Endodermal cell (in vitro differentiated cells): ENCODE measurements around the gene HBE1. TPM values are rescaled to one million over a fixed set of nuclear protein-coding genes. Genes with fewer than 3 reads are reported as not detected.

Source experiments
- DNase-seq: peaks from one replicate; pipeline ENCODE4 v3.0.0-alpha.2; 2017
- H3K27ac ChIP-seq: 2 replicates; pipeline ENCODE4 v1.5.1; 2013; ENCODE audit warnings: mild to moderate bottlenecking, low read depth, low read length, moderate library complexity
- H3K27me3 ChIP-seq: 2 replicates; pipeline ENCODE4 v1.6.1; 2013; ENCODE audit warnings: mild to moderate bottlenecking, low read length, moderate library complexity; ENCODE audit not compliant: insufficient read depth, control insufficient read depth, poor library complexity, severe bottlenecking
- H3K36me3 ChIP-seq: 2 replicates; pipeline ENCODE4 v1.7.0; 2013; ENCODE audit warnings: mild to moderate bottlenecking, low read length, moderate library complexity; ENCODE audit not compliant: control insufficient read depth, insufficient read depth
- H3K4me1 ChIP-seq: one replicate; pipeline ENCODE4 v1.7.0; 2013; ENCODE audit warnings: low read length; ENCODE audit not compliant: control insufficient read depth, insufficient read depth
- H3K4me3 ChIP-seq: 2 replicates; pipeline ENCODE4 v1.5.1; 2013; ENCODE audit warnings: mild to moderate bottlenecking, low read length, moderate library complexity
- H3K9ac ChIP-seq: 2 replicates; pipeline ENCODE4 v1.6.1; 2013; ENCODE audit warnings: mild to moderate bottlenecking, low read length, moderate library complexity; ENCODE audit not compliant: poor library complexity, severe bottlenecking; ENCODE audit errors: extremely low read depth
- H3K9me3 ChIP-seq: 2 replicates; pipeline ENCODE4 v1.6.1; 2013; ENCODE audit warnings: mild to moderate bottlenecking, low read length, moderate library complexity; ENCODE audit not compliant: control insufficient read depth
- H3K27ac Mint-ChIP-seq: 2 replicates; pipeline ENCODE4 v1.8.0; 2020; ENCODE audit warnings: mixed read lengths
- H3K27me3 Mint-ChIP-seq: 2 replicates; pipeline ENCODE4 v1.8.0; 2021; ENCODE audit warnings: mild to moderate bottlenecking, mixed read lengths; ENCODE audit not compliant: insufficient read depth
- H3K36me3 Mint-ChIP-seq: 2 replicates; pipeline ENCODE4 v1.8.0; 2020; ENCODE audit warnings: low read depth, mixed read lengths
- H3K4me1 Mint-ChIP-seq: 2 replicates; pipeline ENCODE4 v1.8.0; 2020; ENCODE audit warnings: mixed read lengths
- H3K4me3 Mint-ChIP-seq: 2 replicates; pipeline ENCODE4 v1.8.0; 2020; ENCODE audit warnings: mild to moderate bottlenecking, moderate library complexity, mixed read lengths
- H3K9me3 Mint-ChIP-seq: 2 replicates; pipeline ENCODE4 v1.8.0; 2020; ENCODE audit warnings: mild to moderate bottlenecking, mixed read lengths
- WGBS, 2 experiments: methylation state at CpG; one replicate each; pipeline versions ENCODE4 v1.1.5 to v1.1.7; 2013; ENCODE audit warnings: missing lambda C conversion rate in 2 of 2, mixed read lengths in 1 of 2; ENCODE audit not compliant: insufficient coverage in 1 of 2, insufficient read length in 1 of 2; 5-methylcytosine and 5-hydroxymethylcytosine counted together
- total RNA-seq, 2 donors: library from RNA; stranded (reverse); fragmentation: NEBNext Ultra II Directional in 1 of 2; extraction: Animal tissue kit (Norgen Biotek cat#: 25700) in 1 of 2; gene quantifications; 2 replicates in 1 of 2; 3 replicates in 1 of 2; pipeline ENCODE4 v1.2.1, GENCODE V29; 2021
- TF ChIP-seq, protein P1 (sequence below): fragments of 200-600 bp; sonication (generic); conservative IDR thresholded peaks from 2 replicates; pipeline ENCODE4 v1.5.0; 2021; ENCODE audit warnings: antibody characterized with exemption, mild to moderate bottlenecking

Gene HBE1
- total RNA-seq, 2 donors from 2014 or later, result 0.81 to 6.1 TPM

DNA sequence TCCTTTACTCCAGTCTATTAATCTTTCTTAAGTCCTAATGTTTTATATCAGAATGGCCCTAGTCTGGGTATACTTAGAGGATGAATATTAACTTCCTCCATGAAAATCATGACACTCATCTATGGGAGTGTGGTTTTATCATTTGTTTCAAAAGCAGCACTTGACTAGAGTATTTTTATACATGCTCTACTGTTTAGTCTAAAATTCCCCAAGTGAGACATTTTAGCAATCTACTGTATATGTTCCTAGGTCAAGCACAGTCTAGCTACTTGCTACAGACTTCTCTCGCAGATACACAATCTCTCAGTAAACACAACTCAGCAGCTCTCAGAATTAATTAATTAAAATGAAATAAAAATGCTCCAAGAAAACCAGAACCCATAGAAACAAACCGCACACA, 39.9 kb downstream of the HBE1 start:
- TF ChIP-seq, protein P1, sequence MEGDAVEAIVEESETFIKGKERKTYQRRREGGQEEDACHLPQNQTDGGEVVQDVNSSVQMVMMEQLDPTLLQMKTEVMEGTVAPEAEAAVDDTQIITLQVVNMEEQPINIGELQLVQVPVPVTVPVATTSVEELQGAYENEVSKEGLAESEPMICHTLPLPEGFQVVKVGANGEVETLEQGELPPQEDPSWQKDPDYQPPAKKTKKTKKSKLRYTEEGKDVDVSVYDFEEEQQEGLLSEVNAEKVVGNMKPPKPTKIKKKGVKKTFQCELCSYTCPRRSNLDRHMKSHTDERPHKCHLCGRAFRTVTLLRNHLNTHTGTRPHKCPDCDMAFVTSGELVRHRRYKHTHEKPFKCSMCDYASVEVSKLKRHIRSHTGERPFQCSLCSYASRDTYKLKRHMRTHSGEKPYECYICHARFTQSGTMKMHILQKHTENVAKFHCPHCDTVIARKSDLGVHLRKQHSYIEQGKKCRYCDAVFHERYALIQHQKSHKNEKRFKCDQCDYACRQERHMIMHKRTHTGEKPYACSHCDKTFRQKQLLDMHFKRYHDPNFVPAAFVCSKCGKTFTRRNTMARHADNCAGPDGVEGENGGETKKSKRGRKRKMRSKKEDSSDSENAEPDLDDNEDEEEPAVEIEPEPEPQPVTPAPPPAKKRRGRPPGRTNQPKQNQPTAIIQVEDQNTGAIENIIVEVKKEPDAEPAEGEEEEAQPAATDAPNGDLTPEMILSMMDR, result no peak
- H3K9ac ChIP-seq, result no peak overlapping the region
- H3K27me3 Mint-ChIP-seq, result peaks cover 1% of the 10 kb centered on the region
- no peak overlapping the region for H3K27ac ChIP-seq
- H3K9me3 ChIP-seq, result no peaks in the 10 kb centered on the region
- H3K27me3 ChIP-seq, result no peaks in the 10 kb centered on the region
- no peak overlapping the region for H3K4me3 ChIP-seq
- no peaks in the 10 kb centered on the region for H3K36me3 Mint-ChIP-seq
- H3K4me1 ChIP-seq, result no peaks in the 10 kb centered on the region
- H3K27ac Mint-ChIP-seq, result no peak overlapping the region
- H3K9me3 Mint-ChIP-seq, result no peaks in the 10 kb centered on the region
- H3K36me3 ChIP-seq, result no peaks in the 10 kb centered on the region
- peaks cover 5% of the 10 kb centered on the region for H3K4me1 Mint-ChIP-seq
- DNase-seq, result no peak
- WGBS, 2 experiments, result 100% methylated on average over 1 of the region's 2 CpGs; no CpG with 5 or more reads in 1 of the 2 experiments
- H3K4me3 Mint-ChIP-seq, result no peak overlapping the region

- Mint-ChIP-seq H3K27me3 (no peaks in the 10 kb centered on the region), H3K4me1 (peaks cover 10% of the 10 kb centered on the region), H3K36me3 (no peaks in the 10 kb centered on the region), H3K9me3 (no peaks in the 10 kb centered on the region), H3K27ac (no peak overlapping the region), H3K4me3 (no peak overlapping the region)
- Histone ChIP-seq H3K4me1 (no peaks in the 10 kb centered on the region), H3K9ac (no peak overlapping the region), H3K27ac (no peak overlapping the region), H3K27me3 (no peaks in the 10 kb centered on the region), H3K9me3 (no peaks in the 10 kb centered on the region), H3K4me3 (no peak overlapping the region), H3K36me3 (no peaks in the 10 kb centered on the region)
- TF ChIP-seq, protein P1, result no peak
- no peak for DNase-seq
- WGBS, 2 experiments, result 100% methylated on average over 1 of the region's 1 CpG
Observed at GRCh38 chr11:5229356-5229755, 40.4 kb downstream of the HBE1 start.

DNA sequence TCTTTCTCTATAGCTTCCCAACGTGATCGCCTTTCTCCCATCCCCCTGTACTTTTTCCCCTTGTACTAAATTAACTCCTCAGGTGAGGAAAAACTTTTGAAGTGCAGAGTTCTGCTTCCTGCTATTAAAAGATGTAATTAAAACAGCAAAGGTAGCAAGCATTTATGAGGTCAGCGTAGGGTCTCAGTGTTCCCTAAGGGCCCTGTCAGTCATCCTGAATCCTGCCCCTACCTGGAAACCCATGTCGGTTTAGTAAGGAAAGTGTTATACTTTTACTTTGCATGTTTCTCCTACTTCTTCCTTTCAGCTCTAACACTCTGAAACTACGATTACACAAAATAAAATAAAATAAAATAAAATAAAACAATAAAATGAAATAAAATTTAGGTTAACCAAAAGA, 41.6 kb downstream of the HBE1 start:
- no peaks in the 10 kb centered on the region for H3K27me3 Mint-ChIP-seq
- TF ChIP-seq, protein P1, result no peak
- H3K36me3 Mint-ChIP-seq, result no peaks in the 10 kb centered on the region
- WGBS, 2 experiments, result 81 to 100% methylated on average over 1 to 3 of the region's 5 CpGs
- no peaks in the 10 kb centered on the region for H3K9me3 ChIP-seq
- H3K27ac Mint-ChIP-seq, result no peak overlapping the region
- no peaks in the 10 kb centered on the region for H3K27me3 ChIP-seq
- H3K4me3 ChIP-seq, result no peak overlapping the region
- no peak overlapping the region for H3K27ac ChIP-seq
- H3K9me3 Mint-ChIP-seq, result peaks cover 6% of the 10 kb centered on the region
- H3K36me3 ChIP-seq, result no peaks in the 10 kb centered on the region
- peaks cover 10% of the 10 kb centered on the region for H3K4me1 Mint-ChIP-seq
- H3K4me1 ChIP-seq, result no peaks in the 10 kb centered on the region
- DNase-seq, result no peak
- no peak overlapping the region for H3K9ac ChIP-seq
- H3K4me3 Mint-ChIP-seq, result no peak overlapping the region
